ENCODE data around the gene GPR152.

DNA sequence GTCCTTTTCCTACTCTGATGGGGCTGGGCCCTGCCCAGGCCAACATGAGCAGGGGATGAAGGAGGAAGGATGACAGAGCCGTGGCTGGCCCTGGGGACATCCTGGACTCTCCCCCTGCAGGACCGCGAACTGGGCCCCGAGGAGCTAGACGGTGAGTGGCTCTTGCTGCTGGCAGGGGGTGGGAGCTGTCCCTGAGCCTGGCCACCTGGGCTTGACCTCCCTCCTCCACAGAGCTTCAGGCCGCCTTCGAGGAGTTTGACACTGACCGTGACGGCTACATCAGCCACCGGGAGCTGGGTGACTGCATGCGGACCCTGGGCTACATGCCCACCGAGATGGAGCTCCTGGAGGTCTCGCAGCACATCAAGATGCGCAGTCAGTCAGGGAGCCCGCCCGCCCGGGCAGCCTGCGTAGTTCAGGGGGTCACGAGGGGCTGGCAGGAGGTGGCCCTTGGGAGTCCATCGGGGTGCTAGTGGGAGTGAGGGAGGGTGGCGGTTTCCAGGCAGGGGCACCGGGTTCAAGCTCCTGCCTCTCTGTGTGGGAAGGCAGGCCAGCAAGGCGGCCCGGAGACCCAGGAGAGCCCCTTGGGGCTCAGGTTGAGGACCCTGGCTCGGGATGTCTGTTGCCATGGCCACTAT lies 3.7 kb upstream of the GPR152 start:
- TF ChIP-seq, protein P1, sequence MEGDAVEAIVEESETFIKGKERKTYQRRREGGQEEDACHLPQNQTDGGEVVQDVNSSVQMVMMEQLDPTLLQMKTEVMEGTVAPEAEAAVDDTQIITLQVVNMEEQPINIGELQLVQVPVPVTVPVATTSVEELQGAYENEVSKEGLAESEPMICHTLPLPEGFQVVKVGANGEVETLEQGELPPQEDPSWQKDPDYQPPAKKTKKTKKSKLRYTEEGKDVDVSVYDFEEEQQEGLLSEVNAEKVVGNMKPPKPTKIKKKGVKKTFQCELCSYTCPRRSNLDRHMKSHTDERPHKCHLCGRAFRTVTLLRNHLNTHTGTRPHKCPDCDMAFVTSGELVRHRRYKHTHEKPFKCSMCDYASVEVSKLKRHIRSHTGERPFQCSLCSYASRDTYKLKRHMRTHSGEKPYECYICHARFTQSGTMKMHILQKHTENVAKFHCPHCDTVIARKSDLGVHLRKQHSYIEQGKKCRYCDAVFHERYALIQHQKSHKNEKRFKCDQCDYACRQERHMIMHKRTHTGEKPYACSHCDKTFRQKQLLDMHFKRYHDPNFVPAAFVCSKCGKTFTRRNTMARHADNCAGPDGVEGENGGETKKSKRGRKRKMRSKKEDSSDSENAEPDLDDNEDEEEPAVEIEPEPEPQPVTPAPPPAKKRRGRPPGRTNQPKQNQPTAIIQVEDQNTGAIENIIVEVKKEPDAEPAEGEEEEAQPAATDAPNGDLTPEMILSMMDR (IDR thresholded peaks at IDR 0.05): no peak
- TF ChIP-seq ZFX (IDR thresholded peaks at IDR 0.05; ENCODE audit: borderline replicate concordance): no peak
